Vagina (tissue), 2 donors: Measurements from ENCODE around the gene PFN4.

Source experiments
- POLR2A ChIP-seq, 2 donors: fragments of 450-650 bp; IDR thresholded peaks; one replicate each; pipeline ENCODE4 v1.6.1; 2017; ENCODE audit warnings: antibody characterized with exemption in 2 of 2, mild to moderate bottlenecking in 2 of 2, moderate library complexity in 2 of 2
- TF ChIP-seq, protein P1 (sequence below), 3 experiments: fragments of 450-650 bp in 2 of 3; fragments of 200-600 bp in 1 of 3; sonication (generic) in 1 of 3; IDR thresholded peaks; one replicate each; pipeline ENCODE4 v1.5.1; 2017 to 2019; ENCODE audit warnings: antibody characterized with exemption in 3 of 3, mild to moderate bottlenecking in 2 of 3, moderate library complexity in 2 of 3

DNA sequence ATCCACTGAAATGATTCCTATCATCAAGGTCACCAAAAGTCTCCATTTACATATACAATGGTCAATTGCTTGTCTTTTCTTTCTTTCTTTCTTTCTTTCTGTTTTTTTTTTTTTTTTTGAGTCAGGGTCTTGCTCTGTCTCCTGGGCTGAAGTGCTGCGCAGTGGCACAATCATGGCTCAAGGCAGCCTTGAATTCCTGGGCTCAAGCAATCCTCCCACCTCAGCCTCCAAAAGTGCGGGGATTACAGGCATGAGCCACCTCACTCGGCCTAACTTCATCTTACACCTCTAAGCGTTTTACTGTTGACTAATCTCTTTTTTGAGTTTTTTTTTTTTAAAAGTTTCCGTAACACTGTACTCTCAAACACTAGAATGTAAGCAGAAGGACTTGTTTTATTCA is 47.9 kb downstream of the PFN4 start:
- TF ChIP-seq, protein P1, sequence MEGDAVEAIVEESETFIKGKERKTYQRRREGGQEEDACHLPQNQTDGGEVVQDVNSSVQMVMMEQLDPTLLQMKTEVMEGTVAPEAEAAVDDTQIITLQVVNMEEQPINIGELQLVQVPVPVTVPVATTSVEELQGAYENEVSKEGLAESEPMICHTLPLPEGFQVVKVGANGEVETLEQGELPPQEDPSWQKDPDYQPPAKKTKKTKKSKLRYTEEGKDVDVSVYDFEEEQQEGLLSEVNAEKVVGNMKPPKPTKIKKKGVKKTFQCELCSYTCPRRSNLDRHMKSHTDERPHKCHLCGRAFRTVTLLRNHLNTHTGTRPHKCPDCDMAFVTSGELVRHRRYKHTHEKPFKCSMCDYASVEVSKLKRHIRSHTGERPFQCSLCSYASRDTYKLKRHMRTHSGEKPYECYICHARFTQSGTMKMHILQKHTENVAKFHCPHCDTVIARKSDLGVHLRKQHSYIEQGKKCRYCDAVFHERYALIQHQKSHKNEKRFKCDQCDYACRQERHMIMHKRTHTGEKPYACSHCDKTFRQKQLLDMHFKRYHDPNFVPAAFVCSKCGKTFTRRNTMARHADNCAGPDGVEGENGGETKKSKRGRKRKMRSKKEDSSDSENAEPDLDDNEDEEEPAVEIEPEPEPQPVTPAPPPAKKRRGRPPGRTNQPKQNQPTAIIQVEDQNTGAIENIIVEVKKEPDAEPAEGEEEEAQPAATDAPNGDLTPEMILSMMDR (IDR thresholded peaks at IDR 0.05): no peak
- no peak for TF ChIP-seq POLR2A (IDR thresholded peaks at IDR 0.05)
